GM12872 (cell line): ENCODE data around the gene SARM1.

Experiments used
- CTCF ChIP-seq: IDR thresholded peaks from 3 replicates; pipeline ENCODE4 v1.5.1; 2011; ENCODE audit warnings: low read depth, mild to moderate bottlenecking, low read length, moderate library complexity; ENCODE audit not compliant: insufficient read depth

The SARM1 gene

GRCh38 chr17:28399808-28400207 is 28.3 kb downstream of the SARM1 start:
- TF ChIP-seq CTCF, result no peak

- no peak for TF ChIP-seq CTCF
Observed at GRCh38 chr17:28402224-28402630, 30.7 kb downstream of the SARM1 start.

GRCh38 chr17:28402844-28403243 is 31.4 kb downstream of the SARM1 start:
- no peak for TF ChIP-seq CTCF

GRCh38 chr17:28404007-28404406 is 32.5 kb downstream of the SARM1 start:
- no peak for TF ChIP-seq CTCF

- TF ChIP-seq CTCF, result no peak
Observed at GRCh38 chr17:28404461-28404811, 32.9 kb downstream of the SARM1 start.

- no peak for TF ChIP-seq CTCF
Observed at GRCh38 chr17:28404812-28405570, 33.5 kb downstream of the SARM1 start.

- TF ChIP-seq CTCF, result no peak
Observed at GRCh38 chr17:28405632-28406472, 34.4 kb downstream of the SARM1 start, which contains the start of gene SLC46A1. Gene SLC46A1, minus strand, starts transcription at chr17:28406212. Its CDS starts 98 bp downstream, at chr17:28406114.
